Natural killer cell (primary cell): Measurements from ENCODE around the gene TMEM163. TPM values are rescaled to one million over a fixed set of nuclear protein-coding genes. Genes with fewer than 3 reads are reported as not detected.

Source experiments
- ATAC-seq, 3 donors: fragments of 150-1000 bp in 2 of 3; fragments of 200-7000 bp in 1 of 3; cut with Tn5 transposase; 1 replicate in 1 of 3; 2 replicates in 2 of 3; pipeline ENCODE4 v1.10.0; 2021; ENCODE audit warnings: mild to moderate bottlenecking in 2 of 3, moderate library complexity in 2 of 3
- DNase-seq, 2 donors: peaks; one replicate each; pipeline versions ENCODE4 v3.0.0 to v3.0.0-alpha.2; 2013 to 2021; ENCODE audit warnings: mixed read lengths in 1 of 2
- H3K27ac ChIP-seq: one replicate; pipeline ENCODE4 v1.5.1; 2013; ENCODE audit warnings: mild to moderate bottlenecking, low read length
- H3K27me3 ChIP-seq: one replicate; pipeline ENCODE4 v1.6.1; 2013; ENCODE audit warnings: low read length; ENCODE audit not compliant: control insufficient read depth, insufficient read depth
- H3K36me3 ChIP-seq: one replicate; pipeline ENCODE4 v1.6.1; 2013; ENCODE audit warnings: low read length; ENCODE audit not compliant: control insufficient read depth, insufficient read depth
- H3K4me1 ChIP-seq: one replicate; pipeline ENCODE4 v1.6.1; 2013; ENCODE audit warnings: low read length; ENCODE audit not compliant: control insufficient read depth, insufficient read depth
- H3K4me3 ChIP-seq: one replicate; pipeline ENCODE4 v1.5.1; 2013; ENCODE audit warnings: low read length
- H3K9me3 ChIP-seq: one replicate; pipeline ENCODE4 v1.6.1; 2013; ENCODE audit warnings: low read length; ENCODE audit not compliant: control insufficient read depth, insufficient read depth
- H3K27ac Mint-ChIP-seq, 2 donors: one replicate each; pipeline ENCODE4 v1.8.0; 2022; ENCODE audit warnings: mild to moderate bottlenecking in 2 of 2, mixed read lengths in 2 of 2, moderate library complexity in 1 of 2
- H3K27me3 Mint-ChIP-seq, 2 donors: one replicate each; pipeline ENCODE4 v1.8.0; 2022; ENCODE audit warnings: low read depth in 2 of 2, mixed read lengths in 2 of 2
- H3K36me3 Mint-ChIP-seq: one replicate; pipeline ENCODE4 v1.8.0; 2022; ENCODE audit warnings: mixed read lengths
- H3K4me1 Mint-ChIP-seq, 2 donors: one replicate each; pipeline ENCODE4 v1.8.0; 2022; ENCODE audit warnings: mixed read lengths in 2 of 2
- H3K4me3 Mint-ChIP-seq: one replicate; pipeline ENCODE4 v1.8.0; 2022; ENCODE audit warnings: mild to moderate bottlenecking, moderate library complexity, mixed read lengths
- H3K9me3 Mint-ChIP-seq, 2 donors: one replicate each; pipeline ENCODE4 v1.8.0; 2022; ENCODE audit warnings: mixed read lengths in 2 of 2
- CTCF ChIP-seq: fragments of 200-600 bp; IDR thresholded peaks from one replicate; pipeline ENCODE4 v1.8.0; 2022; ENCODE audit warnings: antibody characterized with exemption
- WGBS: methylation state at CpG from one replicate; pipeline ENCODE4 v1.1.7; 2013; ENCODE audit warnings: missing lambda C conversion rate; ENCODE audit not compliant: insufficient coverage; 5-methylcytosine and 5-hydroxymethylcytosine counted together
- intact Hi-C: fragments of 100-400 bp; cut with micrococcal nuclease; formaldehyde crosslinking; loops from one replicate; pipeline ENCODE4 v1.14.2; 2022
- total RNA-seq, 4 donors: library from RNA; stranded (reverse); fragments of 120-200 nt in 1 of 4; gene quantifications; one replicate each; pipeline versions ENCODE4 v1.2.3 to v1.2.4, GENCODE V29; 2013 to 2022

TMEM163 gene
- total RNA-seq, 3 donors from 2014 or later (not counting 1 experiment from before 2014, with no cell fraction given), result 6.8 to 11.6 (median 10.3) TPM

DNA sequence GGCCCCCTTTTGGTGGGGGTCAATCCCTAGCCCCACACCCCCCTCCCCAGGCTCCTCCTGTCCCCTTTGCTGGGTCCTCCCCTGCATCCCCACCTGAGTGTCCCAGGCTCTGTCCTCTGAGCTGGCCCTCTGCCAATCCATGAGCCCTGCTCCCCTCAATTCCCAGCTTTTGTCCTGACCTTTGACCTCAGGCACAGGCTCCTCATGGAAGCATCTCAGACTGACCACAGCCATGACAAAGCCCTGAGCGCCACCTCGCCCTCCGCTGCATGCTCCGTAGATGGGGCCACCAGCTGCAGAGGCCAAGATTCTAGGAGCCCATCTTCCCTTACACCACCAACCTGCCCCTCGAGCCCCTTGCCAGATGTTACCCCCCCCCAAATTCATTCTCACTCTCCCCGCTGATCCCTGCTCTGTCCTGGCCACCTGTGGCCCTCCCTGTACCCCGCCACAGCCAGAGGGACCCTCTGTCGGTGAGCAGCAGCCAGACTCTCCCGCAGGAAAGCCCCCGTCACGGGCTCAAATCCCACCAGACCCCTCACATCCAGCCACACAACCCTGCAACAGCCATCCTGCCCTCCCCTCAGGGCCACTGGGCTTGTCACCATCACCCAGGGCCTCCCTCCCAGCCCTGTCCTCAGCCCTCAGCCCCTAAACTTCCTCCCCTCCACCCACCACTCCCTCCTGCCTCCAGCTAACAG, 258.9 kb downstream of the TMEM163 start:
- H3K27ac Mint-ChIP-seq, result peak overlapping the region in 1 of 2 donors; percentile 63

DNA sequence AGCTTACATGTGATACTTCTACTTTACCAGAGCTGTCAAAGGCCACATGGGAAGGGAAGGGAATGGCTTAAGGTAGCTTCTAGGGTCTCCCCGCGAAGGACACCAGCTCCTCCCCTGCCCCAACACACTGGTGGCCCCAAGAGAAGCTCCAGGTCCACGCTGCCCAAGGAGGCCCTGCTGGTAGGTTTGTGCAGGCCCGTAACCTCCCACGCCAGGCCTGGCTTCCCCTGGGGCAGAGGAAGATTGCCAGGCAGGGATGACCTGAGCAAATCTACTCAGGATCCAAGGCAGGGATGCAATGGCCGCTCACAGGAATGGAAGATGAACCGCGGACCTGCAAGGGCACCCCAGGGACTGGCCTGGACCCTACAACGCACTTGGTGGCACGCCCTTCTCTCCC, 259.9 kb downstream of the TMEM163 start:
- 95% methylated on average over 10 of the region's 10 CpGs for WGBS
- Mint-ChIP-seq H3K4me1 (peaks cover 0 to 14% of the 10 kb centered on the region in 2 donors), H3K36me3 (no peaks in the 10 kb centered on the region), H3K9me3 (no peaks in the 10 kb centered on the region), H3K4me3 (no peak overlapping the region), H3K27me3 (no peaks in the 10 kb centered on the region), H3K27ac (no peak overlapping the region)
- ATAC-seq (no peak), DNase-seq (no peak)
- Histone ChIP-seq H3K27me3 (no peaks in the 10 kb centered on the region), H3K9me3 (no peaks in the 10 kb centered on the region), H3K4me1 (no peaks in the 10 kb centered on the region), H3K36me3 (peaks cover 9% of the 10 kb centered on the region), H3K4me3 (no peak overlapping the region), H3K27ac (no peak overlapping the region)
- intact Hi-C loops, result loop anchor here (10.0 kb wide), 1 partner anchor 266 kb away; no protein-coding TSS in a partner anchor
- TF ChIP-seq CTCF, result no peak

More for the DNA sequence above, 258.9 kb downstream of the TMEM163 start:
- no peaks in the 10 kb centered on the region for H3K4me1 ChIP-seq
- H3K9me3 ChIP-seq, result no peaks in the 10 kb centered on the region
- ATAC-seq, result no peak
- Mint-ChIP-seq H3K27me3 (no peaks in the 10 kb centered on the region), H3K4me1 (peaks cover 0 to 14% of the 10 kb centered on the region in 2 donors), H3K4me3 (no peak overlapping the region), H3K36me3 (no peaks in the 10 kb centered on the region), H3K9me3 (no peaks in the 10 kb centered on the region)
- DNase-seq, result no peak
- intact Hi-C loops, result loop anchor here (10.0 kb wide), 1 partner anchor 265 kb away; no protein-coding TSS in a partner anchor
- no peak overlapping the region for H3K27ac ChIP-seq
- peaks cover 9% of the 10 kb centered on the region for H3K36me3 ChIP-seq
- no peak for TF ChIP-seq CTCF
- 93% methylated on average over 11 of the region's 11 CpGs for WGBS
- H3K27me3 ChIP-seq, result no peaks in the 10 kb centered on the region
- no peak overlapping the region for H3K4me3 ChIP-seq

DNA sequence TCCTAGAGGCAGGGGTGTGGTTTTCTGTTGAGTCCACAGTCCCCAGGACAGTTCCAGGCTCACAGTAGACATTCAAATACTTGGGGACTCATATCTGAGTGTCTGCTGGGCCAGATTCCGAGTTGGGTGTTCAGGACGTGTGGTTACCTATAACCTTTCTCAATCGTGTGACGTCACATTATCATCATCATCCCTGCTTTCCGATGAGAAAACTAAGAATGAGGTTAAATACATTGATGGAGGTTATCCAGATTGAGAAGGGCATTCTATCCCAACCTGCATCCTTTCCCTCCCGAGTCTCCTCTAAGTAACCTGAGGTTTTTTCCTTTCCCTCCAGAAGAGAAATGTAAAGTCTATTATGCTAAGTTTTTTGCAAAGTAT, 260.3 kb downstream of the TMEM163 start:
- WGBS, result 98% methylated on average over 4 of the region's 6 CpGs
- H3K36me3 ChIP-seq, result peaks cover 9% of the 10 kb centered on the region
- no peaks in the 10 kb centered on the region for H3K9me3 ChIP-seq
- ATAC-seq, result no peak
- peaks cover 0 to 14% of the 10 kb centered on the region in 2 donors for H3K4me1 Mint-ChIP-seq
- intact Hi-C loops, result loop anchor here (10.0 kb wide), 1 partner anchor 266 kb away; no protein-coding TSS in a partner anchor
- H3K27me3 Mint-ChIP-seq, result no peaks in the 10 kb centered on the region
- no peak overlapping the region for H3K27ac Mint-ChIP-seq
- no peak overlapping the region for H3K4me3 Mint-ChIP-seq
- no peak for TF ChIP-seq CTCF
- H3K9me3 Mint-ChIP-seq, result no peaks in the 10 kb centered on the region
- H3K27me3 ChIP-seq, result no peaks in the 10 kb centered on the region
- no peaks in the 10 kb centered on the region for H3K36me3 Mint-ChIP-seq
- H3K27ac ChIP-seq, result no peak overlapping the region
- DNase-seq, result no peak
- H3K4me1 ChIP-seq, result no peaks in the 10 kb centered on the region
- no peak overlapping the region for H3K4me3 ChIP-seq
